SU-DHL-6 (cell line): Measurements from ENCODE around the gene ATP2B2.

Experiments used
- H2AFZ ChIP-seq: fragments of 200-600 bp; sonication (generic); 2 replicates; pipeline ENCODE4 v1.6.1; 2014; ENCODE audit warnings: low read depth, mild to moderate bottlenecking, moderate library complexity, mixed read lengths, antibody characterized with exemption, low read length; ENCODE audit not compliant: severe bottlenecking
- H3F3A ChIP-seq: fragments of 200-600 bp; shearing (Covaris generic); 2 replicates; pipeline ENCODE4 v1.6.0; 2016; ENCODE audit warnings: antibody characterized with exemption, mild to moderate bottlenecking; ENCODE audit not compliant: insufficient read depth
- H3K27ac ChIP-seq: fragments of 200-600 bp; sonication (generic); 2 replicates; pipeline ENCODE4 v1.5.1; 2016; ENCODE audit warnings: low read depth, mild to moderate bottlenecking, low read length, moderate library complexity, mixed read lengths
- H3K27me3 ChIP-seq: fragments of 200-600 bp; sonication (generic), shearing (Covaris generic); 2 replicates; pipeline ENCODE4 v1.6.0; 2014; ENCODE audit warnings: mild to moderate bottlenecking, low read length
- H3K36me3 ChIP-seq: fragments of 200-600 bp; sonication (generic); 2 replicates; pipeline ENCODE4 v1.6.1; 2014; ENCODE audit warnings: mild to moderate bottlenecking, low read length, mixed read lengths
- H3K4me2 ChIP-seq: fragments of 300-600, 200-600 bp; shearing (Covaris generic), sonication (generic); 2 replicates; pipeline ENCODE4 v1.6.0; 2014; ENCODE audit warnings: low read length, low read depth, mild to moderate bottlenecking; ENCODE audit not compliant: poor library complexity, severe bottlenecking
- H3K4me3 ChIP-seq: fragments of 200-600 bp; sonication (generic); 2 replicates; pipeline ENCODE4 v1.5.1; 2014; ENCODE audit warnings: antibody characterized with exemption, low read length, mild to moderate bottlenecking, mixed read lengths; ENCODE audit not compliant: insufficient read depth, poor library complexity, severe bottlenecking
- H3K79me2 ChIP-seq: fragments of 200-600 bp; sonication (generic); 2 replicates; pipeline ENCODE4 v1.6.1; 2014; ENCODE audit warnings: mild to moderate bottlenecking, low read length, moderate library complexity; ENCODE audit not compliant: insufficient read depth
- H3K9ac ChIP-seq: fragments of 200-600 bp; sonication (generic); 2 replicates; pipeline ENCODE4 v1.7.0; 2014; ENCODE audit warnings: mild to moderate bottlenecking, low read length
- H3K9me2 ChIP-seq: fragments of 200-600 bp; sonication (generic); replicated peaks from 2 replicates; pipeline ENCODE4 v1.6.1; 2014; ENCODE audit warnings: low read length; ENCODE audit not compliant: insufficient read depth
- H3K9me3 ChIP-seq: fragments of 200-600 bp; sonication (generic); 2 replicates; pipeline ENCODE4 v1.6.1; 2014; ENCODE audit warnings: low read length, mixed read lengths; ENCODE audit not compliant: insufficient read depth
- H4K20me1 ChIP-seq: fragments of 200-600 bp; sonication (generic); 2 replicates; pipeline ENCODE4 v1.6.1; 2014; ENCODE audit warnings: low read depth, mild to moderate bottlenecking, antibody characterized with exemption, low read length, moderate library complexity, mixed read lengths
- CTCF ChIP-seq: fragments of 200-600 bp; sonication (generic); IDR thresholded peaks from one replicate; pipeline ENCODE4 v1.5.1; 2017; ENCODE audit warnings: antibody characterized with exemption, mild to moderate bottlenecking, low read length, moderate library complexity; ENCODE audit not compliant: insufficient read depth, poor library complexity, severe bottlenecking
- EZH2phosphoT487 ChIP-seq: fragments of 200-600 bp; sonication (generic), shearing (Covaris generic); conservative IDR thresholded peaks from 2 replicates; pipeline ENCODE4 v1.6.1; 2018; ENCODE audit warnings: mild to moderate bottlenecking, antibody characterized with exemption, low read length, moderate library complexity, mixed read lengths

The ATP2B2 gene

GRCh38 chr3:10512687-10513086 lies 7.3 kb upstream of the ATP2B2 start:
- H3K36me3 ChIP-seq, result no peaks in the 10 kb centered on the region
- H3K9me3 ChIP-seq, result no peaks in the 10 kb centered on the region
- no peaks in the 10 kb centered on the region for H4K20me1 ChIP-seq
- no peaks in the 10 kb centered on the region for H3K79me2 ChIP-seq
- no peak overlapping the region for H2AFZ ChIP-seq
- H3K4me3 ChIP-seq, result no peak overlapping the region
- H3K27me3 ChIP-seq, result no peaks in the 10 kb centered on the region
- H3K9me2 ChIP-seq, result no peaks in the 10 kb centered on the region
- no peak overlapping the region for H3K9ac ChIP-seq
- H3F3A ChIP-seq, result no peaks in the 10 kb centered on the region
- H3K4me2 ChIP-seq, result no peak overlapping the region
- TF ChIP-seq EZH2phosphoT487, result no peak
- no peak for TF ChIP-seq CTCF
- no peak overlapping the region for H3K27ac ChIP-seq

GRCh38 chr3:10511809-10512494 lies 6.6 kb upstream of the ATP2B2 start:
- H4K20me1 ChIP-seq, result no peaks in the 10 kb centered on the region
- no peak overlapping the region for H3K4me3 ChIP-seq
- no peak overlapping the region for H3K9ac ChIP-seq
- TF ChIP-seq CTCF (no peak), EZH2phosphoT487 (no peak)
- no peak overlapping the region for H3K27ac ChIP-seq
- H3K9me3 ChIP-seq, result no peaks in the 10 kb centered on the region
- no peaks in the 10 kb centered on the region for H3F3A ChIP-seq
- no peaks in the 10 kb centered on the region for H3K9me2 ChIP-seq
- no peak overlapping the region for H3K4me2 ChIP-seq
- H3K36me3 ChIP-seq, result no peaks in the 10 kb centered on the region
- no peak overlapping the region for H2AFZ ChIP-seq
- H3K79me2 ChIP-seq, result no peaks in the 10 kb centered on the region
- H3K27me3 ChIP-seq, result no peaks in the 10 kb centered on the region

GRCh38 chr3:10510743-10511432 lies 5.5 kb upstream of the ATP2B2 start:
- H3F3A ChIP-seq, result no peaks in the 10 kb centered on the region
- no peaks in the 10 kb centered on the region for H4K20me1 ChIP-seq
- no peaks in the 10 kb centered on the region for H3K36me3 ChIP-seq
- H3K27ac ChIP-seq, result no peak overlapping the region
- H3K27me3 ChIP-seq, result no peaks in the 10 kb centered on the region
- H3K79me2 ChIP-seq, result no peaks in the 10 kb centered on the region
- no peaks in the 10 kb centered on the region for H3K9me2 ChIP-seq
- H3K9ac ChIP-seq, result no peak overlapping the region
- H2AFZ ChIP-seq, result no peak overlapping the region
- TF ChIP-seq EZH2phosphoT487, result no peak
- no peak for TF ChIP-seq CTCF
- no peak overlapping the region for H3K4me3 ChIP-seq
- no peaks in the 10 kb centered on the region for H3K9me3 ChIP-seq
- no peak overlapping the region for H3K4me2 ChIP-seq
